Measurements from ENCODE around the gene TMEM74B. TPM values are rescaled to one million over a fixed set of nuclear protein-coding genes. Genes with fewer than 3 reads are reported as not detected.

Gene TMEM74B
- total RNA-seq, 4 donors from 2014 or later: 11.6 to 87.6 (median 30.2) TPM

- no peaks in the 10 kb centered on the region for H3K9me3 ChIP-seq
- H3K36me3 ChIP-seq: no peaks in the 10 kb centered on the region
- H3K4me1 ChIP-seq: no peaks in the 10 kb centered on the region
- no peak overlapping the region for H3K4me3 ChIP-seq
- no peak for DNase-seq
- H3K27me3 ChIP-seq: no peaks in the 10 kb centered on the region
- TF ChIP-seq CTCF (IDR thresholded peaks at IDR 0.05): no peak
- TF ChIP-seq POLR2A (IDR thresholded peaks at IDR 0.05): no peak
- H3K27ac ChIP-seq: no peak overlapping the region
Observed at GRCh38 chr20:1195226-1195625, 10.4 kb upstream of the TMEM74B start.

GRCh38 chr20:1191299-1191698 is 6.5 kb upstream of the TMEM74B start:
- Histone ChIP-seq H3K4me3 (no peak overlapping the region), H3K4me1 (peaks cover 0 to 22% (median 2%) of the 10 kb centered on the region in 4 donors), H3K27ac (no peak overlapping the region), H3K9me3 (no peaks in the 10 kb centered on the region), H3K27me3 (no peaks in the 10 kb centered on the region), H3K36me3 (no peaks in the 10 kb centered on the region)
- TF ChIP-seq CTCF (IDR thresholded peaks at IDR 0.05) (no peak), POLR2A (IDR thresholded peaks at IDR 0.05) (no peak)
- DNase-seq: no peak

- H3K27me3 ChIP-seq: no peaks in the 10 kb centered on the region
- no peak overlapping the region for H3K27ac ChIP-seq
- TF ChIP-seq POLR2A (IDR thresholded peaks at IDR 0.05) (no peak), CTCF (IDR thresholded peaks at IDR 0.05) (no peak)
- no peaks in the 10 kb centered on the region for H3K9me3 ChIP-seq
- H3K36me3 ChIP-seq: no peaks in the 10 kb centered on the region
- H3K4me3 ChIP-seq: no peak overlapping the region
- H3K4me1 ChIP-seq: peaks cover 0 to 27% (median 2%) of the 10 kb centered on the region in 4 donors
- DNase-seq: no peak
Observed at GRCh38 chr20:1190847-1191246, 6.1 kb upstream of the TMEM74B start.

DNA sequence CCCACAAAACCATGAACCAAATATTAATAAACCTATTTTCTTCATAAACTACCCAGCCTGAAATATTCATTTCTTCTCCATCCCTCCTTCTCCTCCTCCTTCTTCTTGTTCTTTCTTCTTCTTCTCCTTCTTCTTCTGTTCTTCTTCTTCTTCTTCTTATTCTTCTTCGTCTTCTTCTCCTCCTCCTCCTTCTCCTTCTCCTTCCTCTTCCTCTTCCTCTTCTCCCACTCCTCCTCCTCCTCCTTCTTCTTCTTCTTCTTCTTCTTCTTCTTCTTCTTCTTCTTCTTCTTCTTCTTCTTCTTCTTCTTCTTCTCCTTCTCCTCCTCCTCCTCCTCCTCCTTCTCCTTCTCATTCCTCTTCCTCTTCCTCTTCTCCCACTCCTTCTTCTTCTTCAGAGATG is 5.0 kb upstream of the TMEM74B start:
- Histone ChIP-seq H3K4me3 (no peak overlapping the region), H3K4me1 (peaks cover 0 to 27% (median 6%) of the 10 kb centered on the region in 4 donors), H3K27me3 (no peaks in the 10 kb centered on the region), H3K9me3 (no peaks in the 10 kb centered on the region), H3K27ac (no peak overlapping the region), H3K36me3 (no peaks in the 10 kb centered on the region)
- DNase-seq: no peak
- TF ChIP-seq POLR2A (IDR thresholded peaks at IDR 0.05) (no peak), CTCF (IDR thresholded peaks at IDR 0.05) (no peak)

DNA sequence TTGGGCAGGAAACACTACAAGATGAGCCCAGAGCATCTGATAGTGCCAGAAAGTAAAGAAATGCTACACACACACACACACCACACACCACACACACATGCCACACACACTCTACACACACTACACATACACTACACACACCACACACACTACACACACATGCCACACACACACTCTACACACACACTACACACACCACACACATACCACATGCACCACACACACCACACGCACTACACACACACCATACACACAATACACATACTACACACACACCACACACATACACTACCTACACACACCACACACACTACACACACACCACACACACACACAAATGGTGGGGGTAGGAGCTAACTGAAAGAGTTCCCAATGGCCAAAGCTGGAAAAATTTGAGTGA is 3.6 kb upstream of the TMEM74B start:
- no peaks in the 10 kb centered on the region for H3K27me3 ChIP-seq
- H3K9me3 ChIP-seq: no peaks in the 10 kb centered on the region
- no peak for TF ChIP-seq CTCF (IDR thresholded peaks at IDR 0.05)
- TF ChIP-seq POLR2A (IDR thresholded peaks at IDR 0.05): no peak

GRCh38 chr20:1187605-1188171 is 2.9 kb upstream of the TMEM74B start:
- no peak overlapping the region for H3K4me3 ChIP-seq
- no peaks in the 10 kb centered on the region for H3K27me3 ChIP-seq
- DNase-seq: no peak
- H3K36me3 ChIP-seq: no peaks in the 10 kb centered on the region
- H3K4me1 ChIP-seq: peaks cover 0 to 27% (median 7%) of the 10 kb centered on the region in 4 donors
- peak overlapping the region in 2 of 4 donors; percentile 62 for H3K27ac ChIP-seq
- no peaks in the 10 kb centered on the region for H3K9me3 ChIP-seq
- no peak for TF ChIP-seq CTCF (IDR thresholded peaks at IDR 0.05)
- no peak for TF ChIP-seq POLR2A (IDR thresholded peaks at IDR 0.05)

More for the DNA sequence above, 3.6 kb upstream of the TMEM74B start:
- Histone ChIP-seq H3K4me3 (no peak overlapping the region), H3K4me1 (peaks cover 0 to 27% (median 7%) of the 10 kb centered on the region in 4 donors), H3K36me3 (no peaks in the 10 kb centered on the region), H3K27ac (peak overlapping the region in 2 of 4 donors; percentile 19 to 55)
- DNase-seq: no peak
